HepG2 (cell line): ENCODE results near the gene TBC1D1. TPM values are rescaled to one million over a fixed set of nuclear protein-coding genes. Genes with fewer than 3 reads are reported as not detected.

Experiments
- ARID2 ChIP-seq: sonication (generic); formaldehyde crosslinking; IDR thresholded peaks from 2 replicates; pipeline ENCODE4 v1.8.1; 2022; ENCODE audit warnings: mild to moderate bottlenecking, missing genetic modification reagents, borderline replicate concordance
- FOXK1 ChIP-seq: sonication (generic); formaldehyde crosslinking; IDR thresholded peaks from 2 replicates; pipeline ENCODE4 v1.4.0; 2020; ENCODE audit warnings: low read depth, missing genetic modification reagents, borderline replicate concordance
- FOXP1 ChIP-seq, 2 experiments: fragments of 450-650 bp in 1 of 2; IDR thresholded peaks; 2 replicates each; pipeline ENCODE4 v1.6.1; 2017 to 2018; ENCODE audit warnings: antibody characterized with exemption in 1 of 2
- KLF6 ChIP-seq: IDR thresholded peaks from 2 replicates; pipeline ENCODE4 v1.8.0; 2016; ENCODE audit warnings: missing biosample characterization, missing genetic modification reagents
- MED1 ChIP-seq: sonication (generic); formaldehyde crosslinking; IDR thresholded peaks from 2 replicates; pipeline ENCODE4 v1.4.0; 2020; ENCODE audit warnings: missing genetic modification reagents
- NKX3-1 ChIP-seq: sonication (generic); formaldehyde crosslinking; IDR thresholded peaks from 2 replicates; pipeline ENCODE4 v1.5.0; 2020; ENCODE audit warnings: missing genetic modification reagents
- PAF1 ChIP-seq: IDR thresholded peaks from 2 replicates; pipeline ENCODE4 v1.6.1; 2016; ENCODE audit warnings: missing genetic modification reagents, missing compliant biosample characterization
- TBL1XR1 ChIP-seq: fragments of 150-350 bp; IDR thresholded peaks from 2 replicates; pipeline ENCODE4 v1.6.1; 2014; ENCODE audit warnings: borderline replicate concordance, low read length; ENCODE audit not compliant: partially characterized antibody
- ZNF770 ChIP-seq: sonication (generic); formaldehyde crosslinking; IDR thresholded peaks from 2 replicates; pipeline ENCODE4 v1.5.0; 2020; ENCODE audit warnings: mild to moderate bottlenecking, missing genetic modification reagents
- polyA plus RNA-seq, 8 experiments: library from polyadenylated mRNA; depleted of rRNA in 3 of 8; stranded (reverse) in 7 of 8; unstranded in 1 of 8; fragments of >200 nt; fragmentation: Illumina TruSeq in 4 of 8; extraction: Trizol in 4 of 8; gene quantifications; 2 replicates each; pipeline versions ENCODE4 v1.2.1 to v1.2.3, GENCODE V29; 2011 to 2016; ENCODE audit warnings: low read depth in 4 of 8, missing spikeins in 1 of 8, mixed read lengths in 1 of 8; ENCODE audit not compliant: insufficient read depth in 1 of 8
- total RNA-seq, 5 experiments: library from RNA; depleted of rRNA; stranded (reverse); fragments of >200 nt; fragmentation: Illumina TruSeq; extraction: Trizol; gene quantifications; 2 replicates each; pipeline ENCODE4 v1.2.3, GENCODE V29; 2016; ENCODE audit warnings: low read depth in 1 of 5
- TF ChIP-seq, protein P1 (sequence below): sonication (generic); formaldehyde crosslinking; IDR thresholded peaks from 2 replicates; pipeline ENCODE4; 2020; ENCODE audit warnings: missing genetic modification reagents, mild to moderate bottlenecking, borderline replicate concordance
- TF ChIP-seq, protein P2 (sequence below): sonication (generic); formaldehyde crosslinking; IDR thresholded peaks from 2 replicates; pipeline ENCODE4 v1.5.1; 2020; ENCODE audit warnings: mild to moderate bottlenecking, missing genetic modification reagents, moderate library complexity
- TF ChIP-seq, protein P3 (sequence below): sonication (generic); formaldehyde crosslinking; IDR thresholded peaks from 2 replicates; pipeline ENCODE4 v1.5.1; 2020; ENCODE audit warnings: mild to moderate bottlenecking, missing genetic modification reagents, borderline replicate concordance

The TBC1D1 gene
- total and polyA plus RNA-seq, 2 of the 13 experiments (the other 11 are each of a cell fraction or from before 2014, with no cell fraction given) = 37.3 to 62.8 TPM

DNA sequence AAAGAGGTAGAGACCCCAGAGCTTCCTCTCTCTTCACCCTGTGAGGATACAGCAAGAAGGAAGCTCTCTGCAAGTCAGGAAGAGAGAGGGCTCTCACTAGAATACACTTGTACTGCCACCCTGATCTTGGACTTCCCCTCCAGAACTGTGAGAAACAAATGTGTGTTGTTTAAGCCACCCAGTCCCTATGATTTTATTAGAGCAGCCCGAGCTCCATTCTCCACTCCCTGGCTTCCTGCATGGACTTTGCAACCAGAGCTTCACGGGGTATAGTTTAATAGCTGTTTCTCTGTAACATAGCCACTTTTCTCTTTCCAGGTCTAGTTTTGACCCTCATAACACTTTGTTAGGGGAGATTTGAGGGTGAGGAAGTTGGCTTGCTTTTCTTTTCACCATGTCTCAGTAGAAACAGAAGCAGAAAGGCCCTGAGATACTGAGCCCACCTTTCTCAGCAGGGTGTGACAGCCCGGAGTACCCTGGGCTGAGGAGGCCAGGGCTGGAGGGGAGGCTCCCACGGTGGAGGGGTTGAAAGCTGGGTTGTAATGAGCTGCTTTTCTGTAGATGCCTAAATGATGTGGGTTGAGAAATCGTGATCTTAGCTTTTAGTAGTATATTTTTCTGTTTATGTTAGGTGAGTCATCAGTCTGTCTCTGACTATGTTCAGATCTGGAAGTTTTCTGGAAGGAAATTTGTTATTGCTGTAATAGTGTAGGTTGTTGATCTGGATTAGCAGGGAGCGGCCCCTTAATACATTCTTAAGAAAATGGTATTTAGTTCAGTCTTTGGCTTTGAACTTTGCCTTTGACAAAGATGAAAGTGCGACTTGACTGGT lies 187.9 kb downstream of the TBC1D1 start (continued):
- TF ChIP-seq, protein P1, sequence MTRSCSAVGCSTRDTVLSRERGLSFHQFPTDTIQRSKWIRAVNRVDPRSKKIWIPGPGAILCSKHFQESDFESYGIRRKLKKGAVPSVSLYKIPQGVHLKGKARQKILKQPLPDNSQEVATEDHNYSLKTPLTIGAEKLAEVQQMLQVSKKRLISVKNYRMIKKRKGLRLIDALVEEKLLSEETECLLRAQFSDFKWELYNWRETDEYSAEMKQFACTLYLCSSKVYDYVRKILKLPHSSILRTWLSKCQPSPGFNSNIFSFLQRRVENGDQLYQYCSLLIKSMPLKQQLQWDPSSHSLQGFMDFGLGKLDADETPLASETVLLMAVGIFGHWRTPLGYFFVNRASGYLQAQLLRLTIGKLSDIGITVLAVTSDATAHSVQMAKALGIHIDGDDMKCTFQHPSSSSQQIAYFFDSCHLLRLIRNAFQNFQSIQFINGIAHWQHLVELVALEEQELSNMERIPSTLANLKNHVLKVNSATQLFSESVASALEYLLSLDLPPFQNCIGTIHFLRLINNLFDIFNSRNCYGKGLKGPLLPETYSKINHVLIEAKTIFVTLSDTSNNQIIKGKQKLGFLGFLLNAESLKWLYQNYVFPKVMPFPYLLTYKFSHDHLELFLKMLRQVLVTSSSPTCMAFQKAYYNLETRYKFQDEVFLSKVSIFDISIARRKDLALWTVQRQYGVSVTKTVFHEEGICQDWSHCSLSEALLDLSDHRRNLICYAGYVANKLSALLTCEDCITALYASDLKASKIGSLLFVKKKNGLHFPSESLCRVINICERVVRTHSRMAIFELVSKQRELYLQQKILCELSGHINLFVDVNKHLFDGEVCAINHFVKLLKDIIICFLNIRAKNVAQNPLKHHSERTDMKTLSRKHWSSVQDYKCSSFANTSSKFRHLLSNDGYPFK = no peak
- TF ChIP-seq ARID2 (CRISPR knock-in tag) (0 out of 2 replicates have a peak, but pooled peaks have one; percentile 13), PAF1 (CRISPR knock-in tag) (no peak), KLF6 (CRISPR knock-in tag) (peak; percentile 17; the same call in 1 of the 2 replicates), ZNF770 (peak; percentile 70), NKX3-1 (CRISPR knock-in tag) (no peak), MED1 (peak; percentile 11; the same call in 1 of the 2 replicates), FOXK1 (no peak), FOXP1 (IDR thresholded peaks at IDR 0.05) (no peak), FOXP1 (CRISPR knock-in tag; IDR thresholded peaks at IDR 0.05) (0 out of 2 replicates have a peak, but pooled peaks have one; percentile 14), TBL1XR1 (no peak)
- TF ChIP-seq, protein P2, sequence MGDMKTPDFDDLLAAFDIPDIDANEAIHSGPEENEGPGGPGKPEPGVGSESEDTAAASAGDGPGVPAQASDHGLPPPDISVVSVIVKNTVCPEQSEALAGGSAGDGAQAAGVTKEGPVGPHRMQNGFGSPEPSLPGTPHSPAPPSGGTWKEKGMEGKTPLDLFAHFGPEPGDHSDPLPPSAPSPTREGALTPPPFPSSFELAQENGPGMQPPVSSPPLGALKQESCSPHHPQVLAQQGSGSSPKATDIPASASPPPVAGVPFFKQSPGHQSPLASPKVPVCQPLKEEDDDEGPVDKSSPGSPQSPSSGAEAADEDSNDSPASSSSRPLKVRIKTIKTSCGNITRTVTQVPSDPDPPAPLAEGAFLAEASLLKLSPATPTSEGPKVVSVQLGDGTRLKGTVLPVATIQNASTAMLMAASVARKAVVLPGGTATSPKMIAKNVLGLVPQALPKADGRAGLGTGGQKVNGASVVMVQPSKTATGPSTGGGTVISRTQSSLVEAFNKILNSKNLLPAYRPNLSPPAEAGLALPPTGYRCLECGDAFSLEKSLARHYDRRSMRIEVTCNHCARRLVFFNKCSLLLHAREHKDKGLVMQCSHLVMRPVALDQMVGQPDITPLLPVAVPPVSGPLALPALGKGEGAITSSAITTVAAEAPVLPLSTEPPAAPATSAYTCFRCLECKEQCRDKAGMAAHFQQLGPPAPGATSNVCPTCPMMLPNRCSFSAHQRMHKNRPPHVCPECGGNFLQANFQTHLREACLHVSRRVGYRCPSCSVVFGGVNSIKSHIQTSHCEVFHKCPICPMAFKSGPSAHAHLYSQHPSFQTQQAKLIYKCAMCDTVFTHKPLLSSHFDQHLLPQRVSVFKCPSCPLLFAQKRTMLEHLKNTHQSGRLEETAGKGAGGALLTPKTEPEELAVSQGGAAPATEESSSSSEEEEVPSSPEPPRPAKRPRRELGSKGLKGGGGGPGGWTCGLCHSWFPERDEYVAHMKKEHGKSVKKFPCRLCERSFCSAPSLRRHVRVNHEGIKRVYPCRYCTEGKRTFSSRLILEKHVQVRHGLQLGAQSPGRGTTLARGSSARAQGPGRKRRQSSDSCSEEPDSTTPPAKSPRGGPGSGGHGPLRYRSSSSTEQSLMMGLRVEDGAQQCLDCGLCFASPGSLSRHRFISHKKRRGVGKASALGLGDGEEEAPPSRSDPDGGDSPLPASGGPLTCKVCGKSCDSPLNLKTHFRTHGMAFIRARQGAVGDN (CRISPR knock-in tag) = peak; percentile 48
- TF ChIP-seq, protein P3, sequence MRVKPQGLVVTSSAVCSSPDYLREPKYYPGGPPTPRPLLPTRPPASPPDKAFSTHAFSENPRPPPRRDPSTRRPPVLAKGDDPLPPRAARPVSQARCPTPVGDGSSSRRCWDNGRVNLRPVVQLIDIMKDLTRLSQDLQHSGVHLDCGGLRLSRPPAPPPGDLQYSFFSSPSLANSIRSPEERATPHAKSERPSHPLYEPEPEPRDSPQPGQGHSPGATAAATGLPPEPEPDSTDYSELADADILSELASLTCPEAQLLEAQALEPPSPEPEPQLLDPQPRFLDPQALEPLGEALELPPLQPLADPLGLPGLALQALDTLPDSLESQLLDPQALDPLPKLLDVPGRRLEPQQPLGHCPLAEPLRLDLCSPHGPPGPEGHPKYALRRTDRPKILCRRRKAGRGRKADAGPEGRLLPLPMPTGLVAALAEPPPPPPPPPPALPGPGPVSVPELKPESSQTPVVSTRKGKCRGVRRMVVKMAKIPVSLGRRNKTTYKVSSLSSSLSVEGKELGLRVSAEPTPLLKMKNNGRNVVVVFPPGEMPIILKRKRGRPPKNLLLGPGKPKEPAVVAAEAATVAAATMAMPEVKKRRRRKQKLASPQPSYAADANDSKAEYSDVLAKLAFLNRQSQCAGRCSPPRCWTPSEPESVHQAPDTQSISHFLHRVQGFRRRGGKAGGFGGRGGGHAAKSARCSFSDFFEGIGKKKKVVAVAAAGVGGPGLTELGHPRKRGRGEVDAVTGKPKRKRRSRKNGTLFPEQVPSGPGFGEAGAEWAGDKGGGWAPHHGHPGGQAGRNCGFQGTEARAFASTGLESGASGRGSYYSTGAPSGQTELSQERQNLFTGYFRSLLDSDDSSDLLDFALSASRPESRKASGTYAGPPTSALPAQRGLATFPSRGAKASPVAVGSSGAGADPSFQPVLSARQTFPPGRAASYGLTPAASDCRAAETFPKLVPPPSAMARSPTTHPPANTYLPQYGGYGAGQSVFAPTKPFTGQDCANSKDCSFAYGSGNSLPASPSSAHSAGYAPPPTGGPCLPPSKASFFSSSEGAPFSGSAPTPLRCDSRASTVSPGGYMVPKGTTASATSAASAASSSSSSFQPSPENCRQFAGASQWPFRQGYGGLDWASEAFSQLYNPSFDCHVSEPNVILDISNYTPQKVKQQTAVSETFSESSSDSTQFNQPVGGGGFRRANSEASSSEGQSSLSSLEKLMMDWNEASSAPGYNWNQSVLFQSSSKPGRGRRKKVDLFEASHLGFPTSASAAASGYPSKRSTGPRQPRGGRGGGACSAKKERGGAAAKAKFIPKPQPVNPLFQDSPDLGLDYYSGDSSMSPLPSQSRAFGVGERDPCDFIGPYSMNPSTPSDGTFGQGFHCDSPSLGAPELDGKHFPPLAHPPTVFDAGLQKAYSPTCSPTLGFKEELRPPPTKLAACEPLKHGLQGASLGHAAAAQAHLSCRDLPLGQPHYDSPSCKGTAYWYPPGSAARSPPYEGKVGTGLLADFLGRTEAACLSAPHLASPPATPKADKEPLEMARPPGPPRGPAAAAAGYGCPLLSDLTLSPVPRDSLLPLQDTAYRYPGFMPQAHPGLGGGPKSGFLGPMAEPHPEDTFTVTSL (CRISPR knock-in tag) = no peak; the same call in 1 of the 2 replicates
